DOHH2 (cell line): ENCODE measurements around the gene FUT8.

Experiments used
- H3F3A ChIP-seq: fragments of 200-600 bp; sonication (generic), shearing (Covaris generic); 2 replicates; pipeline ENCODE4 v1.6.0; 2016; ENCODE audit warnings: antibody characterized with exemption, mild to moderate bottlenecking; ENCODE audit not compliant: control insufficient read depth, insufficient read depth
- H3K27ac ChIP-seq: fragments of 200-600 bp; sonication (generic); 2 replicates; pipeline ENCODE4 v1.5.1; 2014; ENCODE audit warnings: low read depth, mild to moderate bottlenecking, low read length, moderate library complexity
- H3K27me3 ChIP-seq: fragments of 200-600 bp; sonication (generic); 2 replicates; pipeline ENCODE4 v1.6.1; 2014; ENCODE audit warnings: mild to moderate bottlenecking, low read length, mixed read lengths; ENCODE audit not compliant: control insufficient read depth
- H3K36me3 ChIP-seq: fragments of 200-600 bp; sonication (generic); 2 replicates; pipeline ENCODE4 v1.6.1; 2014; ENCODE audit warnings: mild to moderate bottlenecking, low read length, moderate library complexity, mixed read lengths; ENCODE audit not compliant: control insufficient read depth
- H3K4me1 ChIP-seq: fragments of 200-600 bp; sonication (generic); 2 replicates; pipeline ENCODE4 v1.6.1; 2014; ENCODE audit warnings: mild to moderate bottlenecking, low read length, mixed read lengths; ENCODE audit not compliant: control insufficient read depth
- H3K4me2 ChIP-seq: fragments of 200-600 bp; sonication (generic); 2 replicates; pipeline ENCODE4 v1.6.0; 2014; ENCODE audit warnings: mild to moderate bottlenecking, low read length, moderate library complexity
- H3K4me3 ChIP-seq: fragments of 200-600 bp; sonication (generic); 2 replicates; pipeline ENCODE4 v1.5.1; 2014; ENCODE audit warnings: mild to moderate bottlenecking, low read length, mixed read lengths
- H3K79me2 ChIP-seq: fragments of 200-600 bp; sonication (generic); 2 replicates; pipeline ENCODE4 v1.6.1; 2014; ENCODE audit warnings: mild to moderate bottlenecking, low read length, mixed read lengths; ENCODE audit not compliant: control insufficient read depth
- H3K9me2 ChIP-seq: fragments of 200-600 bp; sonication (generic); replicated peaks from 2 replicates; pipeline ENCODE4 v1.6.1; 2014; ENCODE audit warnings: mild to moderate bottlenecking, low read length, mixed read lengths; ENCODE audit not compliant: control insufficient read depth
- H3K9me3 ChIP-seq: fragments of 200-600 bp; sonication (generic); 2 replicates; pipeline ENCODE4 v1.6.1; 2014; ENCODE audit warnings: antibody characterized with exemption, low read length, mixed read lengths; ENCODE audit not compliant: control insufficient read depth, insufficient read depth
- H4K20me1 ChIP-seq: fragments of 200-600 bp; sonication (generic); 2 replicates; pipeline ENCODE4 v1.6.0; 2014; ENCODE audit warnings: low read depth, mild to moderate bottlenecking, antibody characterized with exemption, low read length, moderate library complexity; ENCODE audit not compliant: control insufficient read depth, insufficient read depth
- CTCF ChIP-seq: fragments of 200-600 bp; sonication (generic); IDR thresholded peaks from one replicate; pipeline ENCODE4 v1.5.1; 2014; ENCODE audit warnings: antibody characterized with exemption, mild to moderate bottlenecking, low read depth, low read length; ENCODE audit not compliant: poor library complexity, severe bottlenecking
- EZH2phosphoT487 ChIP-seq: fragments of 200-600 bp; sonication (generic); IDR thresholded peaks from 2 replicates; pipeline ENCODE4 v1.6.1; 2017; ENCODE audit warnings: borderline replicate concordance, mild to moderate bottlenecking, antibody characterized with exemption, low read length, moderate library complexity, mixed read lengths

FUT8 gene

GRCh38 chr14:65499138-65499537 lies 86.6 kb downstream of the FUT8 start:
- Histone ChIP-seq H3K9me2 (no peaks in the 10 kb centered on the region), H3K27ac (no peak overlapping the region)

GRCh38 chr14:65500075-65500474 lies 87.5 kb downstream of the FUT8 start:
- no peak overlapping the region for H3K4me2 ChIP-seq
- peaks cover 89% of the 10 kb centered on the region for H3K79me2 ChIP-seq
- H3K9me2 ChIP-seq: no peaks in the 10 kb centered on the region
- peaks cover 4% of the 10 kb centered on the region; the same call in 1 of the 2 replicates for H3K36me3 ChIP-seq
- H3K9me3 ChIP-seq: 0 out of 2 replicates have a peak, but pooled peaks cover 3% of the 10 kb centered on the region
- H3F3A ChIP-seq: 0 out of 2 replicates have a peak, but pooled peaks cover 3% of the 10 kb centered on the region
- H3K27me3 ChIP-seq: no peaks in the 10 kb centered on the region
- no peak overlapping the region for H3K27ac ChIP-seq
- no peaks in the 10 kb centered on the region for H3K4me1 ChIP-seq
- H4K20me1 ChIP-seq: no peaks in the 10 kb centered on the region
- H3K4me3 ChIP-seq: no peak overlapping the region
- TF ChIP-seq CTCF (no peak), EZH2phosphoT487 (no peak)

More at GRCh38 chr14:65499138-65499537, 86.6 kb downstream of the FUT8 start:
- H3K79me2 ChIP-seq: peaks cover 84% of the 10 kb centered on the region
- H3K27me3 ChIP-seq: no peaks in the 10 kb centered on the region
- TF ChIP-seq CTCF (no peak), EZH2phosphoT487 (no peak)
- no peak overlapping the region for H3K4me3 ChIP-seq
- no peaks in the 10 kb centered on the region for H4K20me1 ChIP-seq
- H3K4me1 ChIP-seq: no peaks in the 10 kb centered on the region
- 0 out of 2 replicates have a peak, but pooled peaks cover 3% of the 10 kb centered on the region for H3F3A ChIP-seq
- no peak overlapping the region for H3K4me2 ChIP-seq
- peaks cover 4% of the 10 kb centered on the region; the same call in 1 of the 2 replicates for H3K36me3 ChIP-seq
- 0 out of 2 replicates have a peak, but pooled peaks cover 3% of the 10 kb centered on the region for H3K9me3 ChIP-seq

- TF ChIP-seq EZH2phosphoT487 (no peak), CTCF (no peak)
- Histone ChIP-seq H3F3A (0 out of 2 replicates have a peak, but pooled peaks cover 3% of the 10 kb centered on the region), H3K9me2 (no peaks in the 10 kb centered on the region), H3K36me3 (peaks cover under 1% of the 10 kb centered on the region; the same call in 1 of the 2 replicates), H3K4me2 (no peak overlapping the region), H4K20me1 (no peaks in the 10 kb centered on the region), H3K4me3 (no peak overlapping the region), H3K9me3 (0 out of 2 replicates have a peak, but pooled peaks cover under 1% of the 10 kb centered on the region), H3K27ac (no peak overlapping the region), H3K27me3 (no peaks in the 10 kb centered on the region), H3K79me2 (peaks cover 90% of the 10 kb centered on the region), H3K4me1 (no peaks in the 10 kb centered on the region)
Measured at GRCh38 chr14:65501328-65501727, 88.8 kb downstream of the FUT8 start.
